SH-SY5Y (cell line): ENCODE measurements around the gene ASB14.

ENCODE experiments used
- GATA2 ChIP-seq: IDR thresholded peaks from 2 replicates; pipeline ENCODE4 v1.6.1; 2011; ENCODE audit warnings: mild to moderate bottlenecking, low read depth, low read length
- GATA3 ChIP-seq: IDR thresholded peaks from 2 replicates; pipeline ENCODE4 v1.6.1; 2011; ENCODE audit warnings: low read depth, mild to moderate bottlenecking, low read length, moderate library complexity

DNA sequence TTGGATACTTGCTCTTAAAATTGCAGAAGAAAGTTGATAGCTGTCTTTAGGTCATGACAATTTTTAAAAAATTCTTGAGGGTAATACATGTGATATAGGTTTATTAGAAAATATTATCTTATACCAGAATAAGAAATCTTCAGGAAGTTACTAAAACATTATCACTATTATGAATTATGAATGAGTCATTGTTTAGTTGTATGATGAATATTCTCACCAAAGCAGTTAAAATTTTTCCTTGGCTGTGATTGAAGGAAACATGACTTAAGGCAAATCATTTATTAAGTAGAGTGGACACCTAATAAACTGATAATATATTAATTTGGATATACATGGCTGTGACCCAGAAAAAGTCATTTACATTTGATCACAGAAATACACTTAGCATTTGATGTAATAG lies 34.8 kb downstream of the ASB14 start:
- TF ChIP-seq GATA2 (no peak), GATA3 (no peak)
